Suprapubic skin (tissue), 3 donors: Measurements from ENCODE around the gene AQP12A.

Experiments
- POLR2AphosphoS5 ChIP-seq, 3 donors: sonication (generic); formaldehyde crosslinking; IDR thresholded peaks; one replicate each; pipeline ENCODE4 v1.6.1; 2017; ENCODE audit warnings: antibody characterized with exemption in 3 of 3
- TF ChIP-seq, protein P1 (sequence below), 2 donors: fragments of 200-600 bp in 1 of 2; fragments of 450-650 bp in 1 of 2; sonication (generic) in 1 of 2; IDR thresholded peaks; one replicate each; pipeline ENCODE4 v1.5.1; 2016 to 2019; ENCODE audit warnings: antibody characterized with exemption in 2 of 2, mild to moderate bottlenecking in 1 of 2, moderate library complexity in 1 of 2

DNA sequence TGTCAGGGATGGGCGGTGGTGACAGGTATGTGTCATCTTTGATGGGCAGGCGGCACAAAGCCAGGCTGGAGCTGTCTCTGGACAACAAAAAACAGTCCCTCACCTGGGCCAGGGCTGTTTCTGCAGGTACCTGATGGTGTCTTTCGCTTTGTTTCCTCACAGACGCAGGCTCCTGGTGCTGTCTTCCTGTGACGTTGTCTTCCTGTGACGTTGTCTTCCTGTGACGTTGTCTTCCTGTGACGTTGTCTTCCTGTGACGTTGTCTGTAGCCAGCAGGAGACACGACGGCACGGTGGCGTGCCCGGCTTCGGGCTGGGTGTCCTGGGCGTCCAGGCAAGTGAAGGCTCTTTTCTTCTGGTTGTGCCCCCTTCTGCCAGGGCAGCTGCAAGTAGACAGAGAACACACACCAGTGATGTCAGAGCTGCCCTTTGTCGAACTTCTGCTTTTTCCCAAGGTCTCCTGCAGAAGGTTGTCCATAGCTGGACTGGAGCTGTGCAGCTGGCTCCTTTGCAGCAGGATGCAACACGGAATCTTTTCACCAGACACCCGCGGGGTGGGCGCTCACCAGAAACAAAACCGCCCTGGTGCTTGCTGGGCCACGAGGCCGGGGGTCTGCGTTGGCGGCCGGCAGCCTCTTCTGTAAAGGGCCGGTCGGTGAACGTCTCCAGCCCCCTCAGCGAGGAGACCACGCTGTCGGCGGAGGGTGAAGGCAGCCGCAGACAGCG lies 45.3 kb upstream of the AQP12A start:
- TF ChIP-seq, protein P1, sequence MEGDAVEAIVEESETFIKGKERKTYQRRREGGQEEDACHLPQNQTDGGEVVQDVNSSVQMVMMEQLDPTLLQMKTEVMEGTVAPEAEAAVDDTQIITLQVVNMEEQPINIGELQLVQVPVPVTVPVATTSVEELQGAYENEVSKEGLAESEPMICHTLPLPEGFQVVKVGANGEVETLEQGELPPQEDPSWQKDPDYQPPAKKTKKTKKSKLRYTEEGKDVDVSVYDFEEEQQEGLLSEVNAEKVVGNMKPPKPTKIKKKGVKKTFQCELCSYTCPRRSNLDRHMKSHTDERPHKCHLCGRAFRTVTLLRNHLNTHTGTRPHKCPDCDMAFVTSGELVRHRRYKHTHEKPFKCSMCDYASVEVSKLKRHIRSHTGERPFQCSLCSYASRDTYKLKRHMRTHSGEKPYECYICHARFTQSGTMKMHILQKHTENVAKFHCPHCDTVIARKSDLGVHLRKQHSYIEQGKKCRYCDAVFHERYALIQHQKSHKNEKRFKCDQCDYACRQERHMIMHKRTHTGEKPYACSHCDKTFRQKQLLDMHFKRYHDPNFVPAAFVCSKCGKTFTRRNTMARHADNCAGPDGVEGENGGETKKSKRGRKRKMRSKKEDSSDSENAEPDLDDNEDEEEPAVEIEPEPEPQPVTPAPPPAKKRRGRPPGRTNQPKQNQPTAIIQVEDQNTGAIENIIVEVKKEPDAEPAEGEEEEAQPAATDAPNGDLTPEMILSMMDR (IDR thresholded peaks at IDR 0.05) = no peak
- no peak for TF ChIP-seq POLR2AphosphoS5 (IDR thresholded peaks at IDR 0.05)
